Mesendoderm (in vitro differentiated cells): ENCODE data around the gene DSCAML1.

Experiments
- DNase-seq: peaks from one replicate; pipeline ENCODE4 v3.0.0; 2013
- H2AK5ac ChIP-seq: 2 replicates; pipeline ENCODE4 v1.6.1; 2013; ENCODE audit warnings: low read length, inconsistent platforms
- H2BK120ac ChIP-seq: 2 replicates; pipeline ENCODE4 v1.6.1; 2013; ENCODE audit warnings: low read depth, mild to moderate bottlenecking, low read length, moderate library complexity, mixed read lengths
- H2BK15ac ChIP-seq: replicated peaks from 2 replicates; pipeline ENCODE4 v1.6.1; 2013; ENCODE audit warnings: low read depth, mild to moderate bottlenecking, moderate library complexity
- H2BK5ac ChIP-seq: 2 replicates; pipeline ENCODE4 v1.6.1; 2013; ENCODE audit warnings: low read length, inconsistent platforms
- H3K18ac ChIP-seq: 2 replicates; pipeline ENCODE4 v1.6.1; 2013; ENCODE audit warnings: mild to moderate bottlenecking, low read length, mixed read lengths
- H3K23ac ChIP-seq: one replicate; pipeline ENCODE4 v1.6.1; 2013; ENCODE audit warnings: low read length
- H3K27ac ChIP-seq: 2 replicates; pipeline ENCODE4 v1.5.1; 2013; ENCODE audit warnings: low read depth, mild to moderate bottlenecking, inconsistent platforms, low read length, moderate library complexity
- H3K27me3 ChIP-seq: 2 replicates; pipeline ENCODE4 v1.6.1; 2013; ENCODE audit warnings: low read length, control low read depth, mild to moderate bottlenecking, inconsistent platforms; ENCODE audit not compliant: insufficient read depth, poor library complexity
- H3K36me3 ChIP-seq: 2 replicates; pipeline ENCODE4 v1.6.1; 2013; ENCODE audit warnings: low read length, inconsistent platforms; ENCODE audit not compliant: control insufficient read depth, insufficient read depth
- H3K4ac ChIP-seq: one replicate; pipeline ENCODE4 v1.6.1; 2013; ENCODE audit warnings: low read depth, mild to moderate bottlenecking, low read length, moderate library complexity
- H3K4me1 ChIP-seq: 2 replicates; pipeline ENCODE4 v1.6.1; 2013; ENCODE audit warnings: low read depth, low read length, inconsistent platforms; ENCODE audit not compliant: control insufficient read depth
- H3K4me2 ChIP-seq: 2 replicates; pipeline ENCODE4 v1.6.1; 2013; ENCODE audit warnings: low read length
- H3K4me3 ChIP-seq: 2 replicates; pipeline ENCODE4 v1.5.1; 2013; ENCODE audit warnings: mild to moderate bottlenecking, low read length
- H3K56ac ChIP-seq: one replicate; pipeline ENCODE4 v1.6.1; 2013; ENCODE audit warnings: low read length
- H3K79me1 ChIP-seq: 2 replicates; pipeline ENCODE4 v1.6.1; 2013; ENCODE audit warnings: low read length, inconsistent platforms
- H3K79me2 ChIP-seq: 2 replicates; pipeline ENCODE4 v1.6.1; 2013; ENCODE audit warnings: mild to moderate bottlenecking, low read length; ENCODE audit not compliant: control insufficient read depth, insufficient read depth
- H3K9ac ChIP-seq: 2 replicates; pipeline ENCODE4 v1.6.1; 2013; ENCODE audit warnings: low read length, inconsistent platforms
- H4K5ac ChIP-seq: one replicate; pipeline ENCODE4 v1.6.1; 2013; ENCODE audit warnings: low read length
- H4K8ac ChIP-seq: one replicate; pipeline ENCODE4 v1.6.1; 2013; ENCODE audit warnings: low read depth, mild to moderate bottlenecking, control low read depth, low read length, moderate library complexity
- WGBS: extraction: QIAGEN DNeasy Blood & Tissue Kit; methylation state at CpG from one replicate; pipeline ENCODE4 v1.1.7; 2013; ENCODE audit warnings: low lambda C conversion rate, missing lambda C conversion rate; ENCODE audit not compliant: insufficient coverage; ENCODE audit errors: extremely low coverage; 5-methylcytosine and 5-hydroxymethylcytosine counted together

DSCAML1 gene

DNA sequence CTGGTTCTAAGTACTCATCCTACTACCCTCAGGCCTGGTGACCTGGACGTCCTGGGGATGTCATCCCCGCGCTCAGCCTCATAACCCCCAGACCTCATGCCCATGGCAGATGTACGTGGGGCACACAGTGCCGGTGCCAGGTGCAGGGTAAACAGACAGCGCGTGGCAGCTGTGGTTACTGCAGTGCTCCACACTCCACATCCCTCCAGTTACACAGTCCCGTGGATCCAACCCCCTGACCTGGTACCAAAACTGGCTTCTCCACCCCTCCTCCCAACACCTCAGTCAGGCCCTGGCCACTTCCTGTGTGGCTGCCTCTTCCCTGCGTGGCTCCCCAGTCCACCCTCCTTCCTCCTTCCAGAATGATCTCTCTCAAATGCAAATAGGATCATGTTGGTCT, 95.2 kb downstream of the DSCAML1 start:
- no peak overlapping the region for H2AK5ac ChIP-seq
- H3K27me3 ChIP-seq = no peaks in the 10 kb centered on the region
- no peak overlapping the region for H3K18ac ChIP-seq
- WGBS = no CpG with 5 or more reads among the region's 9 CpGs
- no peak overlapping the region for H3K23ac ChIP-seq
- H3K56ac ChIP-seq = no peak overlapping the region
- DNase-seq = no peak
- no peaks in the 10 kb centered on the region for H3K79me2 ChIP-seq
- H3K36me3 ChIP-seq = no peaks in the 10 kb centered on the region
- no peak overlapping the region for H3K27ac ChIP-seq
- H3K79me1 ChIP-seq = no peaks in the 10 kb centered on the region
- no peak overlapping the region for H3K4me2 ChIP-seq
- no peak overlapping the region for H2BK15ac ChIP-seq
- peaks cover 4% of the 10 kb centered on the region for H3K4me1 ChIP-seq
- H4K8ac ChIP-seq = no peak overlapping the region
- no peak overlapping the region for H2BK120ac ChIP-seq
- H2BK5ac ChIP-seq = no peak overlapping the region
- no peak overlapping the region for H3K9ac ChIP-seq
- H4K5ac ChIP-seq = no peak overlapping the region
- no peak overlapping the region for H3K4ac ChIP-seq
- H3K4me3 ChIP-seq = no peak overlapping the region

DNA sequence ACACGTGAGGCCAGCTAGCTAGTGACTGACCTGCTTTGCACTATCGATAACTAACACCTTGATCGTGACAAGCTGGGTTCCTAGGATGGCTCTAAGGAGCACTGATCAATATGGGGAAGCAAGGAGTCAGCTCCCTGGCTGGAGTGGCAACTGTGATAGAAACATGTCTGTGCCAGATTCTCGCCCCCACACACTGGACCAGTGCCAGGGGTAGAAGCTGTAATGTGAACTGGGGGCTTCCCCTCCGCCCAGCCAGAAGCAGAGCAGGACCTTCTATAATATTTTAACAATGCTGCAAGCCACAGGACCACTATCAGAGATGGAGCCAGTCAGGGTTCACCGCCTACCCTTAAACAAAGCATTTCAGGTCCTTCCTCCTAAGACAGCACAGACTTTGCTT, 96.5 kb downstream of the DSCAML1 start:
- DNase-seq = no peak
- no peak overlapping the region for H2BK5ac ChIP-seq
- H3K27me3 ChIP-seq = no peaks in the 10 kb centered on the region
- no CpG with 5 or more reads among the region's 6 CpGs for WGBS
- H3K4me3 ChIP-seq = no peak overlapping the region
- H2AK5ac ChIP-seq = no peak overlapping the region
- no peaks in the 10 kb centered on the region for H3K36me3 ChIP-seq
- no peaks in the 10 kb centered on the region for H3K79me1 ChIP-seq
- no peak overlapping the region for H3K23ac ChIP-seq
- H3K27ac ChIP-seq = no peak overlapping the region
- H3K4me1 ChIP-seq = peaks cover 7% of the 10 kb centered on the region
- no peak overlapping the region for H2BK120ac ChIP-seq
- H3K79me2 ChIP-seq = no peaks in the 10 kb centered on the region
- H3K18ac ChIP-seq = no peak overlapping the region
- H4K5ac ChIP-seq = no peak overlapping the region
- no peak overlapping the region for H3K9ac ChIP-seq
- H2BK15ac ChIP-seq = no peak overlapping the region
- H4K8ac ChIP-seq = no peak overlapping the region
- H3K4me2 ChIP-seq = no peak overlapping the region
- no peak overlapping the region for H3K4ac ChIP-seq
- H3K56ac ChIP-seq = no peak overlapping the region

DNA sequence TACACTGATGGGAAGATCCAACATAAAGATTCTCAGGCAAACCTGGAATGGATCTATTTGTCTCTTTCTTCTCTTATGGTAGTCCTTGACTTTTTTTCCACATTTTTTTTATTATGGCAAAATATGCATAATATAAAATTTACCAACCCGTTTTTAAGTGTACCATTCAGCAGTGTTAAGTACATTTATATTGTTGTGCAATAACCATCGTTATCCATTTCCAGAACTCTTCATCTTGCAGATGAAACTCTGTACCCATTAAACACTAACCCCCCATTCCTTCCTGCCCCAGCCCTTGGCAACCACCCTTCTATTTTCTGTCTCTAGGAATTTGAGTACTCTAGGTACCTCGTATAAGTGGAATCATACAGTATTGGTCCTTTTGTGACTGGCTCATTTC, 99.7 kb downstream of the DSCAML1 start:
- no peak overlapping the region for H3K4ac ChIP-seq
- no peak overlapping the region for H3K56ac ChIP-seq
- no peak overlapping the region for H3K9ac ChIP-seq
- no peaks in the 10 kb centered on the region for H3K79me2 ChIP-seq
- WGBS = no CpG with 5 or more reads among the region's 3 CpGs
- H3K23ac ChIP-seq = no peak overlapping the region
- H2BK15ac ChIP-seq = no peak overlapping the region
- H3K79me1 ChIP-seq = no peaks in the 10 kb centered on the region
- H3K4me1 ChIP-seq = peaks cover 7% of the 10 kb centered on the region
- H3K18ac ChIP-seq = no peak overlapping the region
- no peak overlapping the region for H2BK5ac ChIP-seq
- no peak overlapping the region for H2AK5ac ChIP-seq
- no peak overlapping the region for H4K8ac ChIP-seq
- H3K27me3 ChIP-seq = no peaks in the 10 kb centered on the region
- DNase-seq = no peak
- H4K5ac ChIP-seq = no peak overlapping the region
- no peak overlapping the region for H3K4me3 ChIP-seq
- no peak overlapping the region for H3K27ac ChIP-seq
- no peaks in the 10 kb centered on the region for H3K36me3 ChIP-seq
- no peak overlapping the region for H3K4me2 ChIP-seq
- no peak overlapping the region for H2BK120ac ChIP-seq

DNA sequence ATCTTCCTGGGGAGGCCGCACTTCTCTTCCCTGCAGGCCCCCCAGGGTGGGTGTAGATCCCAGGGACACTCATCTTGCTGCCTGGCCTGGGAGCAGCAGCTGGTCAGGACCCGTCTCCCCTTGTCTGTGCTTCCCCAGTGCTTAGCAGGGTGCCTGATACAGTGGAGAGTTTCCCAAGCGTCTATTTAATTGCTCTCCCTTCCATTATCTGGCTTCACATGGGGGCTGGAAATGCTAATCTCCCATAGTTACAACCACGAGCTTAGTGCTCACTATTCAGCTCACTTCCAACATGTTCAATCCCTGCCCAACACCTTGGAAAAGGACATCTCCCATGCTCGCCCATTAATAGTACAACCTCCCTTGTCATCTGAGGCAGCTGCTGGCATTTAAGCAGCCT, 100.5 kb downstream of the DSCAML1 start:
- H2BK120ac ChIP-seq = no peak overlapping the region
- DNase-seq = peak; percentile 71
- H3K4ac ChIP-seq = no peak overlapping the region
- no peak overlapping the region for H3K18ac ChIP-seq
- H3K27me3 ChIP-seq = no peaks in the 10 kb centered on the region
- H2BK5ac ChIP-seq = no peak overlapping the region
- no peak overlapping the region for H3K4me3 ChIP-seq
- H3K56ac ChIP-seq = no peak overlapping the region
- H3K36me3 ChIP-seq = no peaks in the 10 kb centered on the region
- H3K4me1 ChIP-seq = peaks cover 5% of the 10 kb centered on the region
- no peak overlapping the region for H3K27ac ChIP-seq
- no peak overlapping the region for H4K8ac ChIP-seq
- no peak overlapping the region for H3K4me2 ChIP-seq
- no peak overlapping the region for H4K5ac ChIP-seq
- no peak overlapping the region for H2AK5ac ChIP-seq
- H3K79me2 ChIP-seq = no peaks in the 10 kb centered on the region
- no peak overlapping the region for H2BK15ac ChIP-seq
- no CpG with 5 or more reads among the region's 5 CpGs for WGBS
- no peak overlapping the region for H3K9ac ChIP-seq
- H3K79me1 ChIP-seq = no peaks in the 10 kb centered on the region
- H3K23ac ChIP-seq = no peak overlapping the region

DNA sequence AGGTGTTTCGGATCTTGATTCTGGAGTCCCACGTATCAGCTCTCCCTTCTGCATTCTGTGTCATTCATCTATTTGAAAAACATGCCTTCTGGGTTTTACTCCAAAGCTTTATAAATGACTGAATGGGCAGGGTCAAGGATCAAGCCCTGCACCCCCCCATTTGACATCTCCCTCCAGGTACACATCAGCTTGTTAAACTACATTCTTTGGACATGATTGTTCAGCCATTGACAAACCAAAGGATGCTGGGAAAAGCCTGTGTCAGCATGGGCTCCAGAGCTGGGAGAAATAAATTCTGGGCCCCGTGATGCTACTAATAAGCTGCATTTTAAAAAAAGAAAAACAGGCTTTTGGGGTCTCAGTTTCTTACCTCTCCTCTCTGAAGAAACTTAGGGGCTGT, 103.7 kb downstream of the DSCAML1 start:
- H3K4ac ChIP-seq = no peak overlapping the region
- no peak overlapping the region for H4K5ac ChIP-seq
- H3K79me2 ChIP-seq = no peaks in the 10 kb centered on the region
- H3K4me1 ChIP-seq = peaks cover 5% of the 10 kb centered on the region
- H3K23ac ChIP-seq = no peak overlapping the region
- H3K9ac ChIP-seq = no peak overlapping the region
- H3K56ac ChIP-seq = no peak overlapping the region
- no peaks in the 10 kb centered on the region for H3K79me1 ChIP-seq
- H3K18ac ChIP-seq = no peak overlapping the region
- H2BK120ac ChIP-seq = no peak overlapping the region
- H2AK5ac ChIP-seq = no peak overlapping the region
- no peak overlapping the region for H2BK15ac ChIP-seq
- H3K4me2 ChIP-seq = no peak overlapping the region
- no CpG with 5 or more reads among the region's 3 CpGs for WGBS
- DNase-seq = no peak
- no peak overlapping the region for H2BK5ac ChIP-seq
- H3K4me3 ChIP-seq = no peak overlapping the region
- no peak overlapping the region for H3K27ac ChIP-seq
- no peaks in the 10 kb centered on the region for H3K27me3 ChIP-seq
- no peaks in the 10 kb centered on the region for H3K36me3 ChIP-seq
- H4K8ac ChIP-seq = no peak overlapping the region

DNA sequence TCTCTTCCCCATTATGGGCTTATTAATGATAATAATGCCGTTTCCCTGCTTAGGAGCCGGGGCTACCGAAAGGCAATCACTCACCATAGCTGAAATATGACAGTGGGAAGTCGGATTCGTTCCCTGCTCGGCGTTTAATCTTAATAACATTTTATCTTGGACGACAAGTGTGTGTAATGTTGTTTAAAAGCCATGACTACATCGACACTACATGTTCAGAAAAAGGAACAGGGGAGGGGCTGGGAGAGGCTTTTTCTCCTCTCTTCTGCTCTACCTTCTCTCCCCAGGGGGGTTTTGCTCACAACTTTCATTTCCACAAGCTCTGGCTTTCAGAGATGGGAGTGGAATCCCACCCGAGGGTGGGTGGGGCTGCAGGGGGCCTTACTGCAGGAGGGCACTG, 105.5 kb downstream of the DSCAML1 start:
- Histone ChIP-seq H3K79me1 (no peaks in the 10 kb centered on the region), H3K4me1 (peaks cover 1% of the 10 kb centered on the region), H3K56ac (no peak overlapping the region), H3K27ac (no peak overlapping the region), H3K4me2 (no peak overlapping the region), H3K79me2 (no peaks in the 10 kb centered on the region), H2BK120ac (no peak overlapping the region), H3K27me3 (no peaks in the 10 kb centered on the region), H2BK5ac (no peak overlapping the region), H2AK5ac (no peak overlapping the region), H3K18ac (no peak overlapping the region), H3K4me3 (no peak overlapping the region), H2BK15ac (no peak overlapping the region), H3K36me3 (no peaks in the 10 kb centered on the region), H3K4ac (no peak overlapping the region), H4K8ac (no peak overlapping the region), H3K23ac (no peak overlapping the region), H4K5ac (no peak overlapping the region), H3K9ac (no peak overlapping the region)
- DNase-seq = no peak
- no CpG with 5 or more reads among the region's 10 CpGs for WGBS
